HG03280 (cell line): Measurements from ENCODE around the gene WDR1.

Experiments
- ATAC-seq: cut with Tn5 transposase; IDR thresholded peaks from one replicate; pipeline ENCODE4 v1.9.1; 2021; ENCODE audit warnings: mild to moderate bottlenecking, moderate library complexity; ENCODE audit not compliant: unreplicated experiment

WDR1 gene

GRCh38 chr4:10074076-10074766 is 42.4 kb downstream of the WDR1 start:
- no peak for ATAC-seq

- ATAC-seq: no peak
These were observed 44.1 kb downstream of the WDR1 start for GRCh38 chr4:10072420-10073017.

GRCh38 chr4:10069075-10069642 is 47.4 kb downstream of the WDR1 start:
- no peak for ATAC-seq

GRCh38 chr4:10066670-10067651 is 49.6 kb downstream of the WDR1 start:
- no peak for ATAC-seq

- ATAC-seq: no peak
These were observed 50.4 kb downstream of the WDR1 start for GRCh38 chr4:10066206-10066605.

- ATAC-seq: no peak
These were observed 52.9 kb downstream of the WDR1 start for GRCh38 chr4:10063544-10064300.

GRCh38 chr4:10061650-10062415 is 54.8 kb downstream of the WDR1 start:
- ATAC-seq: no peak

- no peak for ATAC-seq
These were observed 58.2 kb downstream of the WDR1 start for GRCh38 chr4:10058371-10058770.

GRCh38 chr4:10057023-10057395 is 59.6 kb downstream of the WDR1 start:
- no peak for ATAC-seq

GRCh38 chr4:10056334-10057022 is 60.1 kb downstream of the WDR1 start:
- no peak for ATAC-seq

GRCh38 chr4:10055871-10056270 is 60.7 kb downstream of the WDR1 start:
- ATAC-seq: no peak

- no peak for ATAC-seq
These were observed 62.0 kb downstream of the WDR1 start for GRCh38 chr4:10054571-10055041.

- no peak for ATAC-seq
These were observed 62.8 kb downstream of the WDR1 start for GRCh38 chr4:10053635-10054453.

GRCh38 chr4:10051517-10052135 is 65.0 kb downstream of the WDR1 start:
- ATAC-seq: no peak

- no peak for ATAC-seq
These were observed 65.9 kb downstream of the WDR1 start for GRCh38 chr4:10050721-10051120.

GRCh38 chr4:10050261-10050661 is 66.3 kb downstream of the WDR1 start:
- no peak for ATAC-seq

GRCh38 chr4:10048941-10049697 is 67.5 kb downstream of the WDR1 start:
- ATAC-seq: no peak
